Liver (tissue), 9 donors: ENCODE measurements around the gene CBX8. TPM values are rescaled to one million over a fixed set of nuclear protein-coding genes. Genes with fewer than 3 reads are reported as not detected.

Experiments
- DNase-seq: peaks from one replicate; pipeline ENCODE4 v3.0.0-alpha.2; 2017; ENCODE audit warnings: low spot score
- H3K27ac ChIP-seq, 2 donors: one replicate each; pipeline ENCODE4 v1.7.0; 2013; ENCODE audit warnings: inconsistent platforms in 2 of 2, low read length in 2 of 2, control low read depth in 1 of 2, low read depth in 1 of 2, mild to moderate bottlenecking in 1 of 2
- H3K27me3 ChIP-seq, 4 donors: one replicate each; pipeline versions ENCODE4 v1.6.1 to v1.7.0; 2013; ENCODE audit warnings: low read length in 3 of 4, inconsistent platforms in 1 of 4, mild to moderate bottlenecking in 1 of 4, moderate library complexity in 1 of 4; ENCODE audit not compliant: control insufficient read depth in 4 of 4, insufficient read depth in 4 of 4
- H3K36me3 ChIP-seq, 4 donors: one replicate each; pipeline versions ENCODE4 v1.6.1 to v1.7.0; 2013; ENCODE audit warnings: low read length in 3 of 4, mild to moderate bottlenecking in 3 of 4, low read depth in 1 of 4, moderate library complexity in 1 of 4; ENCODE audit not compliant: control insufficient read depth in 4 of 4, insufficient read depth in 3 of 4
- H3K4me1 ChIP-seq, 4 donors: one replicate each; pipeline versions ENCODE4 v1.6.1 to v1.7.0; 2013; ENCODE audit warnings: low read length in 3 of 4, mild to moderate bottlenecking in 3 of 4, moderate library complexity in 1 of 4; ENCODE audit not compliant: control insufficient read depth in 4 of 4, insufficient read depth in 4 of 4
- H3K4me3 ChIP-seq, 3 donors: one replicate each; pipeline versions ENCODE4 v1.6.1 to v1.7.0; 2013; ENCODE audit warnings: low read length in 3 of 3, control low read depth in 1 of 3, low read depth in 1 of 3, mild to moderate bottlenecking in 1 of 3
- H3K9ac ChIP-seq, 2 donors: one replicate each; pipeline ENCODE4 v1.7.0; 2013; ENCODE audit warnings: low read length in 2 of 2, mild to moderate bottlenecking in 2 of 2, moderate library complexity in 2 of 2, control low read depth in 1 of 2, low read depth in 1 of 2
- H3K9me3 ChIP-seq, 4 donors: one replicate each; pipeline versions ENCODE4 v1.6.1 to v1.7.0; 2013; ENCODE audit warnings: low read length in 3 of 4; ENCODE audit not compliant: control insufficient read depth in 4 of 4
- FOXA2 ChIP-seq: IDR thresholded peaks from 2 replicates; pipeline ENCODE4 v1.6.1; 2016; ENCODE audit warnings: antibody characterized with exemption
- RAD21 ChIP-seq, 2 donors: IDR thresholded peaks; 2 replicates each; pipeline ENCODE4 v1.6.1; 2016; ENCODE audit warnings: antibody characterized with exemption in 2 of 2, mild to moderate bottlenecking in 2 of 2
- RXRA ChIP-seq, 2 donors: IDR thresholded peaks; 2 replicates each; pipeline ENCODE4 v1.6.1; 2017 to 2018; ENCODE audit warnings: antibody characterized with exemption in 2 of 2, mild to moderate bottlenecking in 1 of 2
- SP1 ChIP-seq: IDR thresholded peaks from 2 replicates; pipeline ENCODE4 v1.6.1; 2018; ENCODE audit warnings: antibody characterized with exemption, mild to moderate bottlenecking
- WGBS: extraction: QIAGEN DNeasy Blood & Tissue Kit; methylation state at CpG from one replicate; pipeline ENCODE4 v1.1.7; 2013; 5-methylcytosine and 5-hydroxymethylcytosine counted together
- polyA plus RNA-seq, 2 donors: library from polyadenylated mRNA; stranded (reverse) in 1 of 2; unstranded in 1 of 2; fragments of 200-250 nt in 1 of 2; fragments of >200 nt in 1 of 2; fragmentation: Nextera tagmentation in 1 of 2; extraction: Ambion mirVana in 1 of 2; gene quantifications; one replicate each; pipeline versions ENCODE4 v1.2.1 to v1.2.3, GENCODE V29; 2013 to 2015
- total RNA-seq, 2 donors: library from RNA; depleted of rRNA; stranded (reverse); fragments of >200 nt; gene quantifications; one replicate each; pipeline ENCODE4 v1.2.3, GENCODE V29; 2014
- TF ChIP-seq, protein P1 (sequence below): IDR thresholded peaks from 2 replicates; pipeline ENCODE4 v1.6.1; 2016; ENCODE audit warnings: antibody characterized with exemption, mild to moderate bottlenecking
- TF ChIP-seq, protein P2 (sequence below): IDR thresholded peaks from 2 replicates; pipeline ENCODE4 v1.6.1; 2016; ENCODE audit warnings: antibody characterized with exemption
- TF ChIP-seq, protein P3 (sequence below): IDR thresholded peaks from 2 replicates; pipeline ENCODE4 v1.6.1; 2016; ENCODE audit warnings: antibody characterized with exemption
- donor health status: healthy.
- donor health status: healthy.
- donor health status: healthy.
- donor health status: healthy.
- donor health status: healthy.

The CBX8 gene
- total and polyA plus RNA-seq, 4 donors, result 0.75 to 2.7 (median 1.9) TPM

DNA sequence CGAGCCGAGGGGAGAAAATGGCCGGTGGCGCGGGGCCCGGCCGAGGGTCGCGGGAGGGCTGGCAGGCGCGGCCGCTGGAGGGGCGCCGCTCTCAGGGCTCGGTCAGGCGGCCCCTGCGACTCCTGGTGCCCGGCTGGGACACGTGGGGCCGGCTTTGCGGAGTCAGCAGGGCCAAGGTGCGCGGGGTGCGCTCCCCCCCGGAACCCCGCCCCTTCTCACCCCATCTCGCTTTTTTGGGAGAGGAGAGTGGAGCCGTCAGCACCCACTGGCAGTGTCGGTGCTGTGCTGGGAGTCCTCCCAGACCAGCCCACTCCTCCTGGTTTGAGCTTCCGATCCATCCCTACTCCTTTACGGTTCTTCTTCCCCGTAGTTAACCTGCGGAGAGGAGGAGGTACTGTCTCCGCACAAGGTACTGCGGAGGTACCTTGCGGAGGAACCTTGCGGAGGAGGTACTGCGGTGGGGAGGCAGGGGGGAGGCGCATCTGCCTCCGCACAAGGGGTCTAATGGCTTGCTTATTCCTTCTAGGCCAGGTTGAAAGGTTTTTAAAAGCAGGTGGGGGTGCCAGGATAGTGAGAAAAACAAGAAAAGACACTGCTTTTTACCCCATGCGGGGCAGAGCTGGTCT, 19.1 kb upstream of the CBX8 start:
- Histone ChIP-seq H3K36me3 (no peaks in the 10 kb centered on the region), H3K27me3 (peaks cover 0 to 23% (median 3%) of the 10 kb centered on the region in 4 donors), H3K4me3 (no peak overlapping the region), H3K9ac (no peak overlapping the region), H3K4me1 (peaks cover 3 to 22% (median 18%) of the 10 kb centered on the region in 4 donors), H3K27ac (no peak overlapping the region), H3K9me3 (no peaks in the 10 kb centered on the region)
- 66% methylated on average over 41 of the region's 41 CpGs for WGBS
- TF ChIP-seq FOXA2 (no peak), SP1 (no peak)
- TF ChIP-seq, protein P1, sequence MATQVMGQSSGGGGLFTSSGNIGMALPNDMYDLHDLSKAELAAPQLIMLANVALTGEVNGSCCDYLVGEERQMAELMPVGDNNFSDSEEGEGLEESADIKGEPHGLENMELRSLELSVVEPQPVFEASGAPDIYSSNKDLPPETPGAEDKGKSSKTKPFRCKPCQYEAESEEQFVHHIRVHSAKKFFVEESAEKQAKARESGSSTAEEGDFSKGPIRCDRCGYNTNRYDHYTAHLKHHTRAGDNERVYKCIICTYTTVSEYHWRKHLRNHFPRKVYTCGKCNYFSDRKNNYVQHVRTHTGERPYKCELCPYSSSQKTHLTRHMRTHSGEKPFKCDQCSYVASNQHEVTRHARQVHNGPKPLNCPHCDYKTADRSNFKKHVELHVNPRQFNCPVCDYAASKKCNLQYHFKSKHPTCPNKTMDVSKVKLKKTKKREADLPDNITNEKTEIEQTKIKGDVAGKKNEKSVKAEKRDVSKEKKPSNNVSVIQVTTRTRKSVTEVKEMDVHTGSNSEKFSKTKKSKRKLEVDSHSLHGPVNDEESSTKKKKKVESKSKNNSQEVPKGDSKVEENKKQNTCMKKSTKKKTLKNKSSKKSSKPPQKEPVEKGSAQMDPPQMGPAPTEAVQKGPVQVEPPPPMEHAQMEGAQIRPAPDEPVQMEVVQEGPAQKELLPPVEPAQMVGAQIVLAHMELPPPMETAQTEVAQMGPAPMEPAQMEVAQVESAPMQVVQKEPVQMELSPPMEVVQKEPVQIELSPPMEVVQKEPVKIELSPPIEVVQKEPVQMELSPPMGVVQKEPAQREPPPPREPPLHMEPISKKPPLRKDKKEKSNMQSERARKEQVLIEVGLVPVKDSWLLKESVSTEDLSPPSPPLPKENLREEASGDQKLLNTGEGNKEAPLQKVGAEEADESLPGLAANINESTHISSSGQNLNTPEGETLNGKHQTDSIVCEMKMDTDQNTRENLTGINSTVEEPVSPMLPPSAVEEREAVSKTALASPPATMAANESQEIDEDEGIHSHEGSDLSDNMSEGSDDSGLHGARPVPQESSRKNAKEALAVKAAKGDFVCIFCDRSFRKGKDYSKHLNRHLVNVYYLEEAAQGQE, result no peak
- TF ChIP-seq, protein P2, sequence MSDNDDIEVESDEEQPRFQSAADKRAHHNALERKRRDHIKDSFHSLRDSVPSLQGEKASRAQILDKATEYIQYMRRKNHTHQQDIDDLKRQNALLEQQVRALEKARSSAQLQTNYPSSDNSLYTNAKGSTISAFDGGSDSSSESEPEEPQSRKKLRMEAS, result no peak
- TF ChIP-seq, protein P3, sequence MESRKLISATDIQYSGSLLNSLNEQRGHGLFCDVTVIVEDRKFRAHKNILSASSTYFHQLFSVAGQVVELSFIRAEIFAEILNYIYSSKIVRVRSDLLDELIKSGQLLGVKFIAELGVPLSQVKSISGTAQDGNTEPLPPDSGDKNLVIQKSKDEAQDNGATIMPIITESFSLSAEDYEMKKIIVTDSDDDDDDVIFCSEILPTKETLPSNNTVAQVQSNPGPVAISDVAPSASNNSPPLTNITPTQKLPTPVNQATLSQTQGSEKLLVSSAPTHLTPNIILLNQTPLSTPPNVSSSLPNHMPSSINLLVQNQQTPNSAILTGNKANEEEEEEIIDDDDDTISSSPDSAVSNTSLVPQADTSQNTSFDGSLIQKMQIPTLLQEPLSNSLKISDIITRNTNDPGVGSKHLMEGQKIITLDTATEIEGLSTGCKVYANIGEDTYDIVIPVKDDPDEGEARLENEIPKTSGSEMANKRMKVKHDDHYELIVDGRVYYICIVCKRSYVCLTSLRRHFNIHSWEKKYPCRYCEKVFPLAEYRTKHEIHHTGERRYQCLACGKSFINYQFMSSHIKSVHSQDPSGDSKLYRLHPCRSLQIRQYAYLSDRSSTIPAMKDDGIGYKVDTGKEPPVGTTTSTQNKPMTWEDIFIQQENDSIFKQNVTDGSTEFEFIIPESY, result no peak
- DNase-seq, result no peak

DNA sequence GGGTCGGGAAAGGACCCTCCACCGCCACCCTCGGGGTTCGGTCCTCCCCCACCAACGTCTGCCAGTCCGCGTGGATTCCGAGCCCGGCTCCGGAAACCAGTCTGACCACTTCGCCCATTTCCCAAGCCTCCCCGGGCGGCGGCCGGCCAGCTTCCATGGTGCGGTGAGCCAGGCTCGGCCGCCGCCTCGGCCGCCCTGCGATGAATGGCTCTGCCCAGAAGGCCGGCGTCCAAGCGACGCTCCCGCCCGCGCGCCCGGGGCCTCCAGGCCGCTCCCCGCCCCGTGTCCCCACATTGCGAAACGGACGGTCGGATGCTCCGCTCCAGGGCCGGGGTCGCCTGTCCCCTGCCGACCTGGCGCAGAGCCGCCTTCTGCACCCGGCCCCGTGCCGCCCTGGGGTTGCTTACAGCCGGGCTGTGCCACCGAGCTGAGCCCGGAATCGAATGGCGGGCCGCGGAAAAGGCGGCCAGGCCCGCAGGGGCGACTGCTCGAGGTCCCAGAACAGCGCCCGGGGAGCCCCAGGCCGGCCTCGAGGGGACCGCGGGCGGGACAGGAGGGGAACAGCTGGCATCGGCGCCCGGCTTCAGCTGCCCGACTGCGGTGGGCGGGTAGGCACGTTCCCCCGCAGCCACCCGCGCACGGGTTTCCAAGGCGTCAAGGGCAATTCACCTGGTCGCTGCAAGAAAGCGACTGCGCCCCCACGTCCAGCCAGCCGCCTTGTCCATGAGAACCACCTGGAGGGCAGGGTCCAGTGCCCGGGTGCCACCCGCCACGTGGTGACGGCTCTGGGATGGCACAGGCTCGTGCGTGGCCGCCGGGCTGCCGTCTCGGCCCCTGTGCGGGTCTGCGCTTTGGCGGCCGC, 18.3 kb upstream of the CBX8 start:
- TF ChIP-seq RXRA (IDR thresholded peaks at IDR 0.05) (no peak), RAD21 (IDR thresholded peaks at IDR 0.05) (peak in 1 of 2 donors; percentile 28)
- Histone ChIP-seq H3K27me3 (peaks cover 0 to 24% (median 3%) of the 10 kb centered on the region in 4 donors), H3K4me3 (peak overlapping the region in 1 of 3 donors; percentile 25), H3K4me1 (peaks cover 3 to 24% (median 19%) of the 10 kb centered on the region in 4 donors), H3K9me3 (no peaks in the 10 kb centered on the region), H3K36me3 (no peaks in the 10 kb centered on the region), H3K9ac (no peak overlapping the region), H3K27ac (no peak overlapping the region)
- DNase-seq, result no peak
- WGBS, result 7% methylated on average over 96 of the region's 96 CpGs
